H9 (cell line): ENCODE results near the gene MYH11. TPM values are rescaled to one million over a fixed set of nuclear protein-coding genes. Genes with fewer than 3 reads are reported as not detected.

Experiments
- DNase-seq: peaks from one replicate; pipeline ENCODE4 v3.0.0-alpha.2; 2017
- H2AFZ ChIP-seq: one replicate; pipeline ENCODE4 v1.6.1; 2013; ENCODE audit warnings: mild to moderate bottlenecking, low read length, control low read depth, moderate library complexity
- H2AK5ac ChIP-seq: 2 replicates; pipeline ENCODE4 v1.6.1; 2013; ENCODE audit warnings: low read length, control low read depth, mixed read lengths; ENCODE audit not compliant: insufficient read length
- H2BK120ac ChIP-seq: one replicate; pipeline ENCODE4 v1.6.1; 2013; ENCODE audit warnings: low read depth, mild to moderate bottlenecking, low read length, control low read depth, inconsistent platforms; ENCODE audit not compliant: poor library complexity, severe bottlenecking
- H2BK12ac ChIP-seq: 2 replicates; pipeline ENCODE4 v1.6.1; 2013; ENCODE audit warnings: low read length, control low read depth, mixed read lengths, low read depth; ENCODE audit not compliant: insufficient read length
- H2BK15ac ChIP-seq: 2 replicates; pipeline ENCODE4 v1.6.1; 2013; ENCODE audit warnings: low read depth, low read length, control low read depth
- H2BK20ac ChIP-seq: one replicate; pipeline ENCODE4 v1.6.1; 2013; ENCODE audit warnings: low read depth, mild to moderate bottlenecking, low read length, control low read depth, inconsistent platforms; ENCODE audit not compliant: poor library complexity, severe bottlenecking
- H2BK5ac ChIP-seq: 2 replicates; pipeline ENCODE4 v1.6.1; 2013; ENCODE audit warnings: low read length, control low read depth, mixed read lengths; ENCODE audit not compliant: insufficient read length
- H3K14ac ChIP-seq: 2 replicates; pipeline ENCODE4 v1.6.1; 2013; ENCODE audit warnings: low read length, control low read depth; ENCODE audit not compliant: insufficient read depth
- H3K18ac ChIP-seq: 2 replicates; pipeline ENCODE4 v1.6.1; 2013; ENCODE audit warnings: low read depth, mild to moderate bottlenecking, mixed read lengths, low read length, control low read depth; ENCODE audit not compliant: insufficient read length
- H3K23ac ChIP-seq: 2 replicates; pipeline ENCODE4 v1.6.1; 2013; ENCODE audit warnings: low read length, control low read depth, mixed read lengths, low read depth; ENCODE audit not compliant: insufficient read length
- H3K23me2 ChIP-seq: 2 replicates; pipeline ENCODE4 v1.6.1; 2013; ENCODE audit warnings: low read depth, mild to moderate bottlenecking, mixed read lengths, low read length, control low read depth; ENCODE audit not compliant: insufficient read length, poor library complexity, severe bottlenecking
- H3K27ac ChIP-seq: 2 replicates; pipeline ENCODE4 v1.5.1; 2013; ENCODE audit warnings: low read length, control low read depth, mixed read lengths, low read depth; ENCODE audit not compliant: insufficient read length
- H3K27me3 ChIP-seq: 2 replicates; pipeline ENCODE4 v1.6.1; 2013; ENCODE audit warnings: low read length, control low read depth, inconsistent platforms; ENCODE audit not compliant: insufficient read depth
- H3K4ac ChIP-seq: 2 replicates; pipeline ENCODE4 v1.6.1; 2013; ENCODE audit warnings: low read depth, mild to moderate bottlenecking, control low read depth, inconsistent platforms, low read length, moderate library complexity
- H3K4me1 ChIP-seq: 2 replicates; pipeline ENCODE4 v1.6.1; 2013; ENCODE audit warnings: low read length, control low read depth, inconsistent platforms; ENCODE audit not compliant: insufficient read depth
- H3K4me2 ChIP-seq: 2 replicates; pipeline ENCODE4 v1.6.1; 2013; ENCODE audit warnings: low read length, control low read depth, mixed read lengths; ENCODE audit not compliant: insufficient read length, insufficient read depth
- H3K56ac ChIP-seq: 2 replicates; pipeline ENCODE4 v1.6.1; 2013; ENCODE audit warnings: low read depth, mild to moderate bottlenecking, mixed read lengths, low read length, control low read depth; ENCODE audit not compliant: insufficient read length
- H3K79me1 ChIP-seq: 2 replicates; pipeline ENCODE4 v1.6.1; 2013; ENCODE audit warnings: low read depth, mild to moderate bottlenecking, moderate library complexity, low read length, control low read depth, inconsistent platforms; ENCODE audit not compliant: insufficient read depth, poor library complexity, severe bottlenecking
- H3K79me2 ChIP-seq: 2 replicates; pipeline ENCODE4 v1.6.1; 2013; ENCODE audit warnings: low read length, control low read depth, inconsistent platforms; ENCODE audit not compliant: insufficient read depth
- H3K9ac ChIP-seq: 2 replicates; pipeline ENCODE4 v1.6.1; 2013; ENCODE audit warnings: low read length, control low read depth, mixed read lengths; ENCODE audit not compliant: insufficient read length; ENCODE audit errors: extremely low read depth
- H3K9me3 ChIP-seq: one replicate; pipeline ENCODE4 v1.6.1; 2013; ENCODE audit warnings: low read depth, low read length, inconsistent platforms; ENCODE audit not compliant: control insufficient read depth
- H3T11ph ChIP-seq: one replicate; pipeline ENCODE4 v1.6.1; 2013; ENCODE audit warnings: mild to moderate bottlenecking, low read length, control low read depth, inconsistent platforms
- H4K20me1 ChIP-seq: one replicate; pipeline ENCODE4 v1.6.1; 2013; ENCODE audit not compliant: control insufficient read depth, insufficient read length, insufficient read depth
- H4K5ac ChIP-seq: 2 replicates; pipeline ENCODE4 v1.6.1; 2013; ENCODE audit warnings: low read depth, mild to moderate bottlenecking, mixed read lengths, low read length, control low read depth; ENCODE audit not compliant: insufficient read length
- H4K8ac ChIP-seq: replicated peaks from 2 replicates; pipeline ENCODE4 v1.6.1; 2013; ENCODE audit warnings: low read length, control low read depth, mixed read lengths, low read depth; ENCODE audit not compliant: insufficient read length
- H4K91ac ChIP-seq: 2 replicates; pipeline ENCODE4 v1.6.1; 2013; ENCODE audit warnings: low read depth, mild to moderate bottlenecking, moderate library complexity, mixed read lengths, low read length, control low read depth; ENCODE audit not compliant: insufficient read length
- H3K27ac Mint-ChIP-seq, 3 experiments: 2 replicates in 2 of 3; 3 replicates in 1 of 3; pipeline ENCODE4 v1.8.0; 2020 to 2021; ENCODE audit warnings: mixed read lengths in 3 of 3, mild to moderate bottlenecking in 1 of 3, moderate library complexity in 1 of 3
- H3K27me3 Mint-ChIP-seq: 2 replicates; pipeline ENCODE4 v1.8.0; 2021; ENCODE audit warnings: low read depth, mild to moderate bottlenecking, moderate library complexity, mixed read lengths
- H3K36me3 Mint-ChIP-seq, 3 experiments: 2 replicates in 2 of 3; 3 replicates in 1 of 3; pipeline ENCODE4 v1.8.0; 2020 to 2021; ENCODE audit warnings: low read depth in 3 of 3, mixed read lengths in 3 of 3; ENCODE audit not compliant: insufficient read depth in 1 of 3
- H3K4me1 Mint-ChIP-seq, 2 experiments: 2 replicates each; pipeline ENCODE4 v1.8.0; 2020; ENCODE audit warnings: mixed read lengths in 2 of 2
- H3K4me3 Mint-ChIP-seq, 2 experiments: 2 replicates in 1 of 2; 3 replicates in 1 of 2; pipeline ENCODE4 v1.8.0; 2020 to 2021; ENCODE audit warnings: mild to moderate bottlenecking in 2 of 2, mixed read lengths in 2 of 2, moderate library complexity in 1 of 2
- H3K9me3 Mint-ChIP-seq, 2 experiments: 2 replicates in 1 of 2; 3 replicates in 1 of 2; pipeline ENCODE4 v1.8.0; 2020; ENCODE audit warnings: mild to moderate bottlenecking in 2 of 2, mixed read lengths in 2 of 2, moderate library complexity in 1 of 2
- CTCF ChIP-seq: fragments of 200-600 bp; sonication (generic); conservative IDR thresholded peaks from 3 replicates; pipeline ENCODE4 v1.8.0; 2021; ENCODE audit warnings: antibody characterized with exemption, mild to moderate bottlenecking
- WGBS: extraction: QIAGEN DNeasy Blood & Tissue Kit; methylation state at CpG from one replicate; pipeline ENCODE4 v1.1.7; 2013; ENCODE audit warnings: missing lambda C conversion rate, low lambda C conversion rate, mixed read lengths; ENCODE audit not compliant: insufficient read length; ENCODE audit errors: extremely low coverage; 5-methylcytosine and 5-hydroxymethylcytosine counted together
- total RNA-seq: library from RNA; stranded (reverse); gene quantifications from 2 replicates; pipeline ENCODE4 v1.2.1, GENCODE V29; 2021

The MYH11 gene
- total RNA-seq, 1 experiment from 2014 or later: 0.42 TPM

- Histone ChIP-seq H3K23me2 (no peaks in the 10 kb centered on the region), H3K14ac (no peak overlapping the region), H2AK5ac (no peak overlapping the region), H3K27ac (no peak overlapping the region), H2BK20ac (no peak overlapping the region), H3K9ac (no peak overlapping the region), H3K23ac (no peak overlapping the region), H3K56ac (no peak overlapping the region), H3K4me1 (no peaks in the 10 kb centered on the region), H2BK15ac (no peak overlapping the region), H4K20me1 (no peaks in the 10 kb centered on the region), H3K79me1 (no peaks in the 10 kb centered on the region), H4K91ac (no peak overlapping the region), H2AFZ (no peak overlapping the region), H2BK120ac (no peak overlapping the region), H2BK12ac (no peak overlapping the region), H2BK5ac (no peak overlapping the region), H4K8ac (no peak overlapping the region), H3K18ac (no peak overlapping the region), H4K5ac (no peak overlapping the region), H3K4ac (no peak overlapping the region), H3K4me2 (no peak overlapping the region), H3K27me3 (no peaks in the 10 kb centered on the region), H3T11ph (no peak overlapping the region), H3K79me2 (no peaks in the 10 kb centered on the region), H3K9me3 (no peaks in the 10 kb centered on the region)
- H3K27ac Mint-ChIP-seq: no peak overlapping the region
- no peak overlapping the region for H3K4me3 Mint-ChIP-seq
- H3K4me1 Mint-ChIP-seq: peaks cover 2 to 10% of the 10 kb centered on the region in 2 experiments; a peak in 3 of 4 replicates
- no peak for TF ChIP-seq CTCF
- DNase-seq: no peak
- no CpG with 5 or more reads among the region's 7 CpGs for WGBS
- H3K36me3 Mint-ChIP-seq: no peaks in the 10 kb centered on the region; a peak in 1 of 7 replicates
- H3K9me3 Mint-ChIP-seq: no peaks in the 10 kb centered on the region
- H3K27me3 Mint-ChIP-seq: no peaks in the 10 kb centered on the region; the same call in 1 of the 2 replicates
Measured at GRCh38 chr16:15708997-15709396, 147.8 kb downstream of the MYH11 start.
